ENCODE measurements around the gene RPL29. TPM values are rescaled to one million over a fixed set of nuclear protein-coding genes. Genes with fewer than 3 reads are reported as not detected.

The RPL29 gene
- total RNA-seq, 4 donors from 2014 or later, result 1,093 to 1,919 (median 1,775) TPM

DNA sequence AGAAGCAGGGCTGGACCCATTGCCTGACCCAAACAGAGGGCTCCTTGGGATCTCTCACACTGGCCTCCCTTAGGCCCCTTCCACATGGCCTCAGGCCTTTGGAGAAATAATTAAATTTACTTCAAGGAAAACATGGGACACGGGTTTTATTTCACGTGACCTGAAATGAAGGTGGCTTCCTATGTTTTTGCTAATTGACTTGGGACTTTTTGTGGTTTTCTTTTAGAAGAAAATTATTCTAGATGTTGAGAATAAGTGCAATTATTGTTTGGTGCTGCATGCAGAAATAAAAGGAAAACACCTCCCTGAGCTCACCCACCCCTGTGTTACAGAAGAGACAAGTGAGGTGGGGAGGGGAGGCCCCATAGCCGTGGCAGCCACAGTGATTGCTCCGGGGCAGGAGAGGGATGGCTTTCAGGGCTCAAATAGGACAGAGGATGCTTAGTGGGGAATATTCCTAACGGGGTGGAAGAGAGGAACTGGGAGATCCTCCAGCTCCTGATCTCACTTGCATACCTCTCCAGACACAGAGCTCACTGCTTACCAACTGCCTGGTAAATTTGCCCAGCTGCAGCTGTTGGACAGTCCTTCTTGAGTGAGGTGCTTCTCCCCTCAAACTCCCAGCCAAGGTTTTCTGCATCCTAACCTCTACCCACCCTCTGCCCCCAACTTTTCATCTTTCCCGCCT lies 29.2 kb upstream of the RPL29 start:
- TF ChIP-seq, protein P1, sequence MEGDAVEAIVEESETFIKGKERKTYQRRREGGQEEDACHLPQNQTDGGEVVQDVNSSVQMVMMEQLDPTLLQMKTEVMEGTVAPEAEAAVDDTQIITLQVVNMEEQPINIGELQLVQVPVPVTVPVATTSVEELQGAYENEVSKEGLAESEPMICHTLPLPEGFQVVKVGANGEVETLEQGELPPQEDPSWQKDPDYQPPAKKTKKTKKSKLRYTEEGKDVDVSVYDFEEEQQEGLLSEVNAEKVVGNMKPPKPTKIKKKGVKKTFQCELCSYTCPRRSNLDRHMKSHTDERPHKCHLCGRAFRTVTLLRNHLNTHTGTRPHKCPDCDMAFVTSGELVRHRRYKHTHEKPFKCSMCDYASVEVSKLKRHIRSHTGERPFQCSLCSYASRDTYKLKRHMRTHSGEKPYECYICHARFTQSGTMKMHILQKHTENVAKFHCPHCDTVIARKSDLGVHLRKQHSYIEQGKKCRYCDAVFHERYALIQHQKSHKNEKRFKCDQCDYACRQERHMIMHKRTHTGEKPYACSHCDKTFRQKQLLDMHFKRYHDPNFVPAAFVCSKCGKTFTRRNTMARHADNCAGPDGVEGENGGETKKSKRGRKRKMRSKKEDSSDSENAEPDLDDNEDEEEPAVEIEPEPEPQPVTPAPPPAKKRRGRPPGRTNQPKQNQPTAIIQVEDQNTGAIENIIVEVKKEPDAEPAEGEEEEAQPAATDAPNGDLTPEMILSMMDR (IDR thresholded peaks at IDR 0.05; ENCODE audit: low read depth), result no peak

DNA sequence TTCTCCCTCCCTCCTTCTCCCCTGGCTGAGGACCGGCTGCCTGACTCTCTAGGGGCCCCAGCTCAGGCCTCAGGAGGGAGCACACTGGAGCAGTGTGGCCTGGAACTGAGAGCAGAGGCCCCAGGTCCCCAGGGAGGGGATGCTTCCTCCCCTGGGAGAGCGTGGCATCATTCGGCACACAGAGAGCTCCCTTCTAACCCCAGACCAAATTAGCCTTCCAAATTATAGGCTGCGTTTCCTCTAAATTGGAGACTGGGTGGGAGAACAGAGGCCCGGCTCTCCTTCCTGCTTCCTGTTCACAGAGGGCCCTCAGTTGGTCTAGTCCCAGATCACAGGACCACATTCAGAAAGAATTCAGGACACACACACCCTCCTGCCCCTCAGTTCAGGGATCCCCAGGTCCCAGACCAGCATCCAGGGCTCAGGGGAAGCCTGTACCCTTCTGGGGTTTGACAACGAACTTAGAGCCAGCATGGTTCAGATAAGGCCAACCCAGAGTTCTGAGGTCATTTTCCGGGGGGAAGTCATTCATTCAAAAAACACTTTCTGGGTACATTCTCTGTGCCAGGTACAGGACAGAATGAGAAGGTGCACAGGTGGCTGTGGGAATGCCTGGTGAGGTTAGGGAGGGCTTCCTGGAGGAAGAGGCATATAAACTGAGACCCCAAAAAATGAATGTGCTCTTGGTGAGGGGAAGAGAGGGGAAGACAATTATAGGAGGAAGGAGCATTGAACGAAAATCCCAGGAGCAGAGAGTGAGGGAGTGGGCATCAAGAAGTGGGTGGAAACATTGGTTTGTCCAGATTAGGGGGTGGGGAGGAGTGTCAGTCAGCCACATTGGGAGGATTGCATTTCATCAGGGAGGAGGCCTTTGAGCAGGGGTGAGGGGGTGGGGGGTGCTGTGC lies 28.4 kb upstream of the RPL29 start:
- TF ChIP-seq, protein P1 (IDR thresholded peaks at IDR 0.05; ENCODE audit: low read depth), result no peak

DNA sequence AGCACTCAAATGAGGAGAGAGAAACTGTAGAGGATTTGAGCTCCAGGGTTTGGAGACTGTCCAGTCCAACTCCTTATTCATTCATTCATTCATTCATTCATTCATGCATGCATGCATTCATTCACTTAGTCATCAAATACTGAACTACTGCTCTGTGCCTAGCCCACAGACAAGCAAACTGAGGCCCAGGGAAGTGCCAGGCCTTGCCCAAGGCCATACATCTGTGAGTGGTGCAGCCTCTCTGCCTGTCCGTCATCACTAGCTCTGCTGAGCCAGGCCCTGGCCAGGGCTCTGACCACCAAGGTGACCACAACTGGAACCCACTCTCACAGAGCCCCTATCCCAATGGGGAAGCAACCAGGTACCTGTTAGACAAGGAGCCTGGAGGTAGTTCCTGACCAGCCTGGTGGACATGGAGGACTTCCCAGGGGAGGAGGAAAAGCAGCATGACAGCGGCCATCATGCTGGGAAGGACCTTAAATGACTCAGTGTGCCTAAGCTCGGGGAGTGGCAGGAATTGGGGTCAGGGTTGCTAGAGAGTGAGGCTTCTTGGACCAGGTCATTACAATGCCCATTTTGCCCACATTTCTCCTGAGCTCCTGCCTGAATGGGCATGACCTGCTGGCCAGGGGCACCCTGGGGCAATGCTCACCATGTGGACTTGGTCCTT lies 27.5 kb upstream of the RPL29 start:
- TF ChIP-seq, protein P1 (IDR thresholded peaks at IDR 0.05; ENCODE audit: low read depth), result no peak

DNA sequence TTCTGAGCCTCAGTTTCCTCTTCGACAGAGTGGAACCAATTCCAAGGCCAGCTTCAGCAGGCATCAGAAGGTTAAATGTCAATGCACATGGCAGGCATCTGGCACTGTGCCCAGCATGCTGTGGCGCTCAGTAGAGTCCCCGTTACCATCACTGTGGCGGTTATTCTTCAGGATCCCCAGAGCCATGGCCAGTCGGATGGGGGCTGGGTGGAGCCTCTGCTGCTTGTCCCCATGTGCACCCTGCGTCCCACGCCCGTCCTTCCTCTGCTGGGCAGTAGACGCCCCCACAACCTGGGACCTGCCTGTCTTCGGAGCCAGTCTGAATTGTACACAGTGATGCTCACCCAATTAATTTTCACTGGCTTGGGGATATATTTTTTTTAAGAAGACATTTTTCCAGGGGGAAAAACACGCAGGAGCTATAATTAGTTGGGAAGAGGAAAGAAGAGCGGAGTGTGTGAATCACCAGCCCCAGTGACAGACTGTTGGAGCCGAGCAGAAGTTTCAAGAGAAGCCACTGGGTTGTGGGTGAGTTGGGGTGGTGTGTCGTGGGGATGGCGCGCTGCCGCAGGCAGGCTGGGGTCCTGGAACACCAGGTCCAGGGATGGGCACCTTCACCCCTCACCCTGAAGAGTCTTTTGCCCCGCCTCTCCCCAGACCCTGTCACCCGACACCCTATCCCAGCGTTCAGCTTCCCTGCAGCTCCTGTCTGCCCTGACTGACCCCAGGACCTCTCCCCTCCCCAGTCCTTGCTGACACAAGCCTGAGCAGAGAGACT lies 26.8 kb upstream of the RPL29 start:
- TF ChIP-seq, protein P1 (IDR thresholded peaks at IDR 0.05; ENCODE audit: low read depth), result no peak

DNA sequence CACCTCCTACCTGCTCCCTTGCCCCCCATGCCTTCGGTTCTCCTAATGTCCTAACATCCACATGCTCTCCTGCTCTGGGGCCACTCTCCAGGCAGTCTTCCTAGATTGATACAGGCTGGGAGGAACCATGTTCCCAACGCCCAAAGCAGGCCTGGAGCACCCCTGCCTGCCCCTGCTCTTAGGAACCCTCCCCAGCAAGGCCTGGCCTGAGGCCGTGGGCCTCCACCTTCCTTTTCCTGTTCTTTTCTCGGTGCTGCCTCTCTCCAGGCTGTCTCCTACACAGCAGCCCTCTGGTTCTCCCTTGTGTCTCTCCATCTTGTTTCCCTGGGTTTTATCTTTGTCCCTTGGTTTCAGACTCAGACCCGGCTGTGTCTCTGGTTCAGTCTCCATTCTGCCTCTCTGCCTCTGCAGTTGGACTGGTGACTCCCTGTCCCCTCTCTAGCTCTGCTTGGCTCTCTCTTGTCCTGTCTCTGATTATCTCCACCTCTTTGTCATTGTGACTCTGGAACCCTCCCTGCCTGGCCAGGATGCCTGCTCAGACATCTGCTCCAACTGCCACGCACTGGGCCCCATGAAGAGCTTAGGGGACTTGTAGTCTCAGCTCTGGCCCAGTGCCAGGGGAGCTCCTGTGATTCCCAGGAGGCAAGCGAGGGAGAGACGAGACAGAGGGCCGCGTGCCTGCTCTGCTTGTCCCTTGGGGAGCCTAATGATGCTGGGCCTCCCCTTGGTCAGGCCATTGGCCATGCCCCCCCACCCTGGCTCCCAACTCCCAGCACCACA lies 26.0 kb upstream of the RPL29 start:
- TF ChIP-seq, protein P1 (IDR thresholded peaks at IDR 0.05; ENCODE audit: low read depth), result no peak

DNA sequence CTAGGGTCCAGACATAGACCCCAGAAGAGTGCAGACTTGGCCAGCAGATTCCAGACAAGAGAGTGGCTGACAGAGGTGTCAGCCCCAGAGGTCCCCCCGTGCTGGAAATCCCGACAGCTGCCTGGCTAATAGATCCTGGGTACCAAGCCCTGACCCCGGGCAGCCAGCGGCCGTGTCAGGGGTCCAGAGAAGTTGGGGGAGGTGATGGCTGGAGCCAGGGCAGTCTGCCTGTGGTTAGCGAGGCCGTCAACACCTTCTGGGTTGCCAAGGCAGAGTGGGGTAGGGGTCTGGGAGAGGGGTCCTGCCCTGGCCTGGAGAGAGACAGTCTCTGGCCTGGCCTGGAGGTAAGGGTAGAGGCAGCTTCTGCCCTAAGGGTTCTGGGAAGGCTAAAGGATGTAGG lies 25.1 kb upstream of the RPL29 start:
- TF ChIP-seq, protein P1 (IDR thresholded peaks at IDR 0.05; ENCODE audit: low read depth), result no peak
